ENCODE measurements around the gene COG7.

DNA sequence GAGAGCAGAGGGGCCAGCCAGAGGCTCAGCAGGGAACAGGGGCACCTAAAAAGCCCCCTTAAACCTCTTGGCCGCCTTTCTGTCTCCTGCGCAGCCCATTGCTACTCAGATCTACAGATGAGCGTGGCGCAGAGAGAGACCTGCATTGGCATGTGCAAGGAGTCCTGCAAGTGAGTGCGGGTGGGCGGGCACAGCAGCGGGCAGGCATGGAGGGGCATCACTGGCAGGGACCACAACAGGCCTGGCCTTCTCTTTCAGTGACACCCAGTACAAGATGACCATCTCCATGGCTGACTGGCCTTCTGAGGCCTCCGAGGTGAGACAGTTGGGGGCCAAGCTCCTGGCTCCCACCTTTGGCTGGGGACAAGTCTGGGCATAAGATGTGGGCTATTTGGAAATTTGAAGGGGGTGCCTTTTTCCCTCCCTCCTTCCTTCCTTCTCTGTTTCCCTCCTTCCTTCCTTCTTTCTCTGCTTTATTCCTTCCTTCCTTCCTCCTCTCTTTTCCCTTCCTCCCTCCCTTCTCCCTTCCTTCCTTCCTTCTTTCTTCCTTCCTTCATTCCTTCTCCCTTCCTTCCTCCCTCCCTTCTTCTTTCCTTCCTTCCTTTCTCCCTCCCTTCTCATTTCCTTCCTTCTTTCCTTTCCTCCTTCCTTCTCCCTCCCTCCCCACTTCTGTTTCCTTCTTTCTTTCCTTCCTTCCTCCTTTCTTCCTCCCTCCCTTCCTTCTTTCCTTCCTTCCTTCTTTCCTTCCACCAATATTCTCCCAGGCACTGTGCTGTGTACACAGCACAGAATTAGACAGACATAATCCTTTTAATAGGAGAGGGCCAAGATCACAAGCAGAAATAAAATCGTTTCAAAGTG is 75.7 kb downstream of the COG7 start:
- TF ChIP-seq POLR2A (IDR thresholded peaks at IDR 0.05) = no peak
- TF ChIP-seq, protein P1, sequence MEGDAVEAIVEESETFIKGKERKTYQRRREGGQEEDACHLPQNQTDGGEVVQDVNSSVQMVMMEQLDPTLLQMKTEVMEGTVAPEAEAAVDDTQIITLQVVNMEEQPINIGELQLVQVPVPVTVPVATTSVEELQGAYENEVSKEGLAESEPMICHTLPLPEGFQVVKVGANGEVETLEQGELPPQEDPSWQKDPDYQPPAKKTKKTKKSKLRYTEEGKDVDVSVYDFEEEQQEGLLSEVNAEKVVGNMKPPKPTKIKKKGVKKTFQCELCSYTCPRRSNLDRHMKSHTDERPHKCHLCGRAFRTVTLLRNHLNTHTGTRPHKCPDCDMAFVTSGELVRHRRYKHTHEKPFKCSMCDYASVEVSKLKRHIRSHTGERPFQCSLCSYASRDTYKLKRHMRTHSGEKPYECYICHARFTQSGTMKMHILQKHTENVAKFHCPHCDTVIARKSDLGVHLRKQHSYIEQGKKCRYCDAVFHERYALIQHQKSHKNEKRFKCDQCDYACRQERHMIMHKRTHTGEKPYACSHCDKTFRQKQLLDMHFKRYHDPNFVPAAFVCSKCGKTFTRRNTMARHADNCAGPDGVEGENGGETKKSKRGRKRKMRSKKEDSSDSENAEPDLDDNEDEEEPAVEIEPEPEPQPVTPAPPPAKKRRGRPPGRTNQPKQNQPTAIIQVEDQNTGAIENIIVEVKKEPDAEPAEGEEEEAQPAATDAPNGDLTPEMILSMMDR (IDR thresholded peaks at IDR 0.05) = no peak

Measured in transverse colon (tissue), 3 donors.